ENCODE results near the gene USP21.

Gene USP21

DNA sequence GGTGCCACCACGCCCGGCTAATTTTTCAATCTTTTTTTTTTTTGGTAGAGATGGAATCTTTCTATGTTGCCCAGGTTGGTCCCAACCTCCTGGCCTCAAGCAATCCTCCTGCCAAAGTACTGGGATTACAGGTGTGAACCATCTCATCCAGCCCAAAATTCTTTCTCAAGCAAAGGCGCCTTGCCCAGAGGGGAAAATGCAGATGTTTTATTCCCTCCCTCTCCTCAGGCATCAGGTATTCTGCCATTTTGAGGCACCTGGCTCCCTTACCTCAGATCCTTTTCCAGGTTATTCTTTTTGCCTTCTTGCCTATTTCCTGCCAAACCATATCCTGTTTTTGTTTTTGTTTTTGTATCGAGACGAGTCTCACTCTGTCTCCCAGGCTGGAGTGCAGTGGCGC is 29.1 kb downstream of the USP21 start:
- Mint-ChIP-seq H3K36me3 (ENCODE audit: low read depth) (no peaks in the 10 kb centered on the region), H3K4me3 (no peak overlapping the region), H3K27me3 (no peaks in the 10 kb centered on the region), H3K4me1 (peaks cover 57% of the 10 kb centered on the region), H3K27ac (peak overlapping the region; percentile 27), H3K9me3 (no peaks in the 10 kb centered on the region)
- no peak for ATAC-seq
- no peak for DNase-seq

DNA sequence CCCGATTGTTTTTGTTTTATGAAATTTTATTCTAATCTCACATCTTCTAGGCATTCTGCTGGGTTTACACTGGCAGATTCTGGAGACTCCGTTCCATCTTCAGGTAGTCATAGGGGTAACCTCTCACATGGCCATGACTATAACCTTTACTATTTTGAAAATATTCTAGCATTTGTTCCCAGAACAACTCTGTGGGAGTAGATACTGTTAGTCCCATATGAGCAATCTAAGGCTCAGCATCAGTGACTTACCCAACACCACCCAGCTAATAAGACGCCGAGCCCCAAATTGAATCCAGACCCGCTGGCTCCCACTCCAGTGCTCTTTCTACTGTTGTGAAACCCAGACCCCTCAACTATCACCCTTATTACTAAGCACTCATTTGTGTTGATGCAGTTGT is 29.7 kb downstream of the USP21 start:
- Mint-ChIP-seq H3K27ac (no peak overlapping the region), H3K27me3 (no peaks in the 10 kb centered on the region), H3K4me3 (no peak overlapping the region), H3K9me3 (no peaks in the 10 kb centered on the region), H3K36me3 (ENCODE audit: low read depth) (no peaks in the 10 kb centered on the region), H3K4me1 (peaks cover 53% of the 10 kb centered on the region)
- DNase-seq (no peak), ATAC-seq (no peak)

- no peak overlapping the region for H3K27ac Mint-ChIP-seq
- no peak for ATAC-seq
- peaks cover 50% of the 10 kb centered on the region for H3K4me1 Mint-ChIP-seq
- H3K4me3 Mint-ChIP-seq, result no peak overlapping the region
- DNase-seq, result no peak
- no peaks in the 10 kb centered on the region for H3K27me3 Mint-ChIP-seq
- H3K36me3 Mint-ChIP-seq (ENCODE audit: low read depth), result no peaks in the 10 kb centered on the region
- H3K9me3 Mint-ChIP-seq, result no peaks in the 10 kb centered on the region
Measured at GRCh38 chr1:161190962-161191521, 31.7 kb downstream of the USP21 start.

- Mint-ChIP-seq H3K4me1 (peaks cover 42% of the 10 kb centered on the region), H3K4me3 (no peak overlapping the region), H3K27me3 (no peaks in the 10 kb centered on the region), H3K27ac (no peak overlapping the region), H3K36me3 (ENCODE audit: low read depth) (no peaks in the 10 kb centered on the region), H3K9me3 (no peaks in the 10 kb centered on the region)
- ATAC-seq (no peak), DNase-seq (no peak)
Measured at GRCh38 chr1:161191971-161192370, 32.7 kb downstream of the USP21 start.

DNA sequence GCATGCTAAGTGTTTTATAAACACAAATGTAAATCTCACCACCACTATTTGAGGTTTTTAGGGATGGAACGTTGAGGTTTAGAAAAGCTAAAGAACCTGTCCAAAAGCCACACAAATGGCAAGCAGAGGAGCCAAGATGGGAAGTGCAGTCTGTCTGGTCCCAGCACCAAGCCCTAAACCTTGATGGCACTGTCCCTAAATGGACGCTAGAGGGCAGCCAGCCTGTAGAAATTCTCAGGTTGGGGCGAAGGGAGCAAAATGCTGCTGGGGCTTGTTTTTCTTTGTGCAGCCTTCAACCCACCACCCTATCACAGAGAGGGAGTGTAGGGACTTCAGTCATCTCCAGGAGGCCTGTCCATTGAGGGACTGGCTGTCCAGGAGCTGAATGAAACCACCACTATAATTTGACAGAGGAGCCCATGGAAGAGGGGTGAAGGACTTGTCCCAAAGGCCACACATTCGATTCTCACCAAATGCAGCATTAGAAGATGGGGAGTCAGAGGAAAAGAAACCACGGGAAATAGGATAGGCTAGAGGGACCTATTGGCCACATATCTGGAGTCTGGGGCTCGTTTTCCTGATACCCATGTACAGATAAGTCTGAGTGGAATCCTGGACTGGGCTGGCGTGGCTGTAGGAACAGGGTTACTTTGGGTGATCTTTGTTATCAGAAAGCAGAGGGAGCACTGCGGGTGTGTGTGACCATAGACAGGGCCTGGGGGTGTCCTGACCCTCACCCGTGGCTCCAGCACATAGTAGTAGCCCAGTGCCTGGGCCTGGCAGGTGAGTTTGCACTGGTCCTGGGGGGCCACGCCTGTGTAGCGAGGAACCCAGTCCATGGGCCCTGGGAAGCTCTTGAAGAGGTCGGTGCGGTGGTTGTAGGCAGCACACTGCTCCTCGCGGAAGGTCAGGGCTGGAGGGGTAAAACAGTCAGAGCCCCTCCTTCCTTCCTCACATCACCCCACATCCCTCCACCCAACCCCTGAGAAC is 33.5 kb downstream of the USP21 start:
- Mint-ChIP-seq H3K27ac (peak overlapping the region; percentile 24), H3K4me3 (no peak overlapping the region), H3K9me3 (no peaks in the 10 kb centered on the region), H3K36me3 (ENCODE audit: low read depth) (no peaks in the 10 kb centered on the region), H3K4me1 (peaks cover 34% of the 10 kb centered on the region), H3K27me3 (no peaks in the 10 kb centered on the region)
- peak; percentile 87 for ATAC-seq
- DNase-seq, result peak; percentile 62

DNA sequence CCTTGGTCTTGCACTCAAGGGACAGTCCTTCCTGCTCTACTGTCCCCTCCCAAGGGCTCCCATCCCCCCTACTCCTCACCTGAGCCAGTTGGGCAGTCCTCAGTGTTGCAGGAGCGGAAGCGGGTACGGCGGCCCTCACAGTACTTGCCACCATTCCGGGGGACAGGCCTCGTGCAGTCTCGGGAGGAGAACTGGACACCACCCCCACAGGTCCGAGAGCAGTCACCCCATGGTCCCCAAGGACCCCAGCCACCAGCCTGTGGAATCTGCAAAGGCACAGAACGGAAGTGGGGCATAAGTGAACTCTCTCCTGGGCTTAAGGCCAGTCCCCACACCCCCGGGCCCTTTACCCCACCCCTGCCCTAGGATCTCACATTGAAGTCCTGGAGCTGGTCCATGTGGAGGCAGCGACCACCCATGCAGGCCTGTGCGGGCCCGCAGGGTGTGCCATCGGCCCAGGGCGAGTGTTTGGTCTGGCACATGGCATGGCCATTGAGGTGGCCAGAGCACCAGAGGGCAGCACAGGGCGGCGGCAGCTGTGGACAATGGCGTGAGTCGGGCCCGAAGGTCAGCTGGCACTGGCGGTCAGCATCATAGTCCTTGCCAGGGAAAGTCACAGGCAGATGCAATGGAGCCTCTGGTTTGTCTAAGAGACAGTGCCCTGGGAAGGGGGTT is 34.4 kb downstream of the USP21 start:
- H3K4me3 Mint-ChIP-seq, result no peak overlapping the region
- H3K9me3 Mint-ChIP-seq, result no peaks in the 10 kb centered on the region
- no peaks in the 10 kb centered on the region for H3K27me3 Mint-ChIP-seq
- ATAC-seq, result no peak
- H3K4me1 Mint-ChIP-seq, result peaks cover 29% of the 10 kb centered on the region
- no peak overlapping the region for H3K27ac Mint-ChIP-seq
- DNase-seq, result no peak
- H3K36me3 Mint-ChIP-seq (ENCODE audit: low read depth), result no peaks in the 10 kb centered on the region

DNA sequence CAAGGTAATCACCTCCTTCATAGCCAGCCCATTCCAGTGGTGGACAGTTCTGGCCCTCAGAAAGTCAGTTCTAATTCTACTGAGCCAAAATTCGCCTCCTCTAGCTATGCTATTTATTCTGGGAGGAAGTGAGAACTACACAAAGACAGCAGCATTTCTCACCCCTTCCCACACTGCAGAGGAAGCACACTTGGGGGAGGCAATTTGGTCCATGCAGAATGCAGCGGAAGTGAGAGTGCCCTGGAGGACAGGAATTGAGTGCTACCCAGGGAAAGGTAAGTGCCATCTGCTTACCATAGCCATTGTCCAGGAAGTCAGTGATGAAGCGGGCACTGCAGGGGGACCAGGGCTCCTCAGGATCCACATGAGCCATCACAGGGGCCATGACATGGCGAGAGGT is 35.9 kb downstream of the USP21 start:
- no peak overlapping the region for H3K4me3 Mint-ChIP-seq

DNA sequence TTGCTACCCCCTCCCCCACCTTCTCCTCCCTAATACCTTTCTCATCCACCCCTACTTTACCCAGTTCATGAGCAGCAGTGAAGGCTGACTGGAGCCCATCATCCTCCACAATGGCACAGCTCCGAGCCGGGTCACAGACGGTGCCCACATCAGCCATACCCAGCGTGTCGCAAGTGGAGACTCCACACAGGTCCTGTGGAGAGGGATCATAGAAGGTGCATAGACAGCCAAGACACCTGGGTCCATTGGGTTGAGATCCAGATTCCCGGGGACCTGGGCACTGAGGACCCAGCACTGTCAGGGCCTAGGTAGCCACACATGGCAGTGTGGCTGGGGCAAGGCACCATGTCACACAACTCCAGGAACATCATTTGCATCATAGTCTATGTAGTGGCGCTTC is 36.8 kb downstream of the USP21 start:
- no peak for ATAC-seq
- H3K36me3 Mint-ChIP-seq (ENCODE audit: low read depth), result no peaks in the 10 kb centered on the region

More for the DNA sequence above, 35.9 kb downstream of the USP21 start:
- Mint-ChIP-seq H3K27me3 (no peaks in the 10 kb centered on the region), H3K36me3 (ENCODE audit: low read depth) (no peaks in the 10 kb centered on the region), H3K9me3 (no peaks in the 10 kb centered on the region), H3K4me1 (peaks cover 31% of the 10 kb centered on the region), H3K27ac (peak overlapping the region; percentile 42)
- no peak for ATAC-seq
- no peak for DNase-seq

DNA sequence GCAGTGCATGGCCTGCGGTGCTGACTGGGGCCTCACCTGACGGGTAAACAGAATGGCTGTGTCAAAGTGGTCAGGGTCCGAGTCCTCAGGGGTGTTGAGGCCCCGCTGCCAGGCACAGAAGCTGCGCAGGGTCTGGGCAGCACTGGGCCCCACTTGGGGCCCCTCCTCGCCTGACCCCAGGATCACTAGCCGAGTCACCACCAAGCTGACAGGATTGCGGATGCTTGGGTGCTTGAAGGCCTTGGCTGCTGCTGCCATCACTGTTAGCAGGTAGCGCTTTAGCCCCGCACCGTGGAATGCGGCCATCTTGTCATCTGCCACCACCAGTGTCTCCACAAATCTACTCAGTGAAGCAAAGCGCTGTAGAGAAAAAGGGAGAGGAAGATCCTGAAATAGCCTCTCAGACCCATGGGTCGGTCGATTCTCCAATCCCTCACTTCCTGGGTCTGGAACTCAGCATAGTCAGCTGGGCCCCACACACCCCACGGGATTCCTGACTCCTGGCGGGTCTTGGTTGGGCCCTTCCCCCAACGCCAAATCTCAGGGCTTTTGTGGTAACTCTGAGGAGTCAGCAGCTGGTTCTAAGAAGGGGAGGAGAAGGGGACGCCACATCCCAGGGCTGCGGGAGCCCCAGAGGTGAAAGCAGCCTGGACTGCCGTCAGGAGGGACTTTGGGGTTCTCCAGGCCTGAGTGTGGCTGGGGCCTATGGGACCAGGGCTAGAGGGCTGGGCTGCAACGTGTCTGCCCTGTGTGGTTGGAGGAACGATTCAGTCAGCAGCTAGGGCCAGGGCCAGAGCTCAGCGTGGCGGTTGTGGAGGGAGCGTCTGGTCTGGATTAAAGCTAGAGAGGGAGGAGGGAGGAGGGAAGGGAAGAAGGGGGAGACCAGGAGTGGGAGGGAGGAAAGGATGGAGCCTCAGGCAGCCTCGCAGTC is 37.5 kb downstream of the USP21 start:
- DNase-seq (no peak), ATAC-seq (no peak)
- no peaks in the 10 kb centered on the region for H3K9me3 Mint-ChIP-seq
- H3K4me1 Mint-ChIP-seq, result peaks cover 48% of the 10 kb centered on the region
- no peaks in the 10 kb centered on the region for H3K36me3 Mint-ChIP-seq (ENCODE audit: low read depth)
- H3K27ac Mint-ChIP-seq, result no peak overlapping the region
- H3K27me3 Mint-ChIP-seq, result no peaks in the 10 kb centered on the region
- H3K4me3 Mint-ChIP-seq, result no peak overlapping the region

More for the DNA sequence above, 36.8 kb downstream of the USP21 start:
- Mint-ChIP-seq H3K9me3 (no peaks in the 10 kb centered on the region), H3K4me3 (no peak overlapping the region), H3K27ac (no peak overlapping the region), H3K27me3 (no peaks in the 10 kb centered on the region), H3K4me1 (peaks cover 41% of the 10 kb centered on the region)
- DNase-seq, result no peak

GRCh38 chr1:161197560-161198193 is 38.4 kb downstream of the USP21 start:
- H3K4me3 Mint-ChIP-seq, result no peak overlapping the region
- no peak for DNase-seq

GRCh38 chr1:161198194-161198896 is 39.0 kb downstream of the USP21 start:
- H3K4me3 Mint-ChIP-seq, result no peak overlapping the region
- H3K36me3 Mint-ChIP-seq (ENCODE audit: low read depth), result no peaks in the 10 kb centered on the region
- ATAC-seq (no peak), DNase-seq (no peak)
- H3K27ac Mint-ChIP-seq, result no peak overlapping the region
- H3K9me3 Mint-ChIP-seq, result no peaks in the 10 kb centered on the region
- no peaks in the 10 kb centered on the region for H3K27me3 Mint-ChIP-seq
- peaks cover 50% of the 10 kb centered on the region for H3K4me1 Mint-ChIP-seq

More at GRCh38 chr1:161197560-161198193, 38.4 kb downstream of the USP21 start:
- no peak for ATAC-seq
- Mint-ChIP-seq H3K27me3 (no peaks in the 10 kb centered on the region), H3K36me3 (ENCODE audit: low read depth) (no peaks in the 10 kb centered on the region), H3K27ac (no peak overlapping the region), H3K4me1 (peaks cover 46% of the 10 kb centered on the region), H3K9me3 (no peaks in the 10 kb centered on the region)

GRCh38 chr1:161198897-161199431 is 39.7 kb downstream of the USP21 start, which contains the start of gene ADAMTS4:
ADAMTS4 (minus strand) TSS chr1:161199054; CDS start chr1:161198627, 427 bp downstream.
- peaks cover 54% of the 10 kb centered on the region for H3K4me1 Mint-ChIP-seq
- H3K27me3 Mint-ChIP-seq, result no peaks in the 10 kb centered on the region
- ATAC-seq (no peak), DNase-seq (no peak)
- H3K36me3 Mint-ChIP-seq (ENCODE audit: low read depth), result peaks cover 5% of the 10 kb centered on the region
- peak within 1 kb of the TSS; percentile 89 for H3K27ac Mint-ChIP-seq
- peak within 1 kb of the TSS; percentile 63 for H3K4me3 Mint-ChIP-seq
- H3K9me3 Mint-ChIP-seq, result no peaks in the 10 kb centered on the region
